Measurements from ENCODE around the gene TRIM68.

TRIM68 gene

GRCh38 chr11:4576880-4577279, 31.2 kb downstream of the TRIM68 start:
- Histone ChIP-seq H3K36me3 (replicated peaks; ENCODE audit: low read depth, low read length) (no peaks in the 10 kb centered on the region), H2AFZ (ENCODE audit: low read depth, low read length) (no peak overlapping the region), H3K4me2 (ENCODE audit: low read length) (no peak overlapping the region), H3K9ac (ENCODE audit: low read length) (no peak overlapping the region), H3K4me3 (ENCODE audit: low read length) (no peak overlapping the region), H3K9me3 (ENCODE audit: insufficient read depth, low read length) (no peaks in the 10 kb centered on the region), H3K27me3 (ENCODE audit: low read depth, low read length) (peaks cover 14% of the 10 kb centered on the region), H4K20me1 (ENCODE audit: insufficient read depth, low read length) (no peaks in the 10 kb centered on the region), H3K27ac (ENCODE audit: low read length) (no peak overlapping the region), H3K79me2 (ENCODE audit: low read length) (no peaks in the 10 kb centered on the region), H3K4me1 (ENCODE audit: low read length) (no peaks in the 10 kb centered on the region)
- no peak for TF ChIP-seq EZH2phosphoT487 (IDR thresholded peaks at IDR 0.05; ENCODE audit: low read depth)
- no peak for TF ChIP-seq CTCF (IDR thresholded peaks at IDR 0.05; ENCODE audit: low read depth, low read length)

DNA sequence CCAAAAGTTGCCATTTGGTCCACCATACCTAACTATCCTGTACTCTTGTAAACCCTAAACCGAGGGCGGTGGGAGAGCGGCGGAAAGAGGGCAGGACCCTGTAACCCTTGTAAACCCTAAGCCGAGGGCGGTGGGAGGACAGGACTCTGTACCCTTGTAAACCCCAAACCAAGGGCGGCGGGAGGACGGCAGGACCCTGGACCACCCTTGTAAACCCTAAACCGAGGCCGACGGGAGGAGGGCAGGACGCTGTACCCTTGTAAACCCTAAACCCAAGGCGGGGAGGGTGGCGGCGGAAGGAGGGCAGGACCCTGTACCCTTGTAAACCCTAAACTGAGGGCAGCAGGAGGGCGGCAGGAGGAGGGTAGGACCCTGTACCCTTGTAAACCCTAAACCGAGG, 39.0 kb downstream of the TRIM68 start:
- H3K4me3 ChIP-seq (ENCODE audit: low read length) = no peak overlapping the region
- H3K36me3 ChIP-seq (replicated peaks; ENCODE audit: low read depth, low read length) = no peaks in the 10 kb centered on the region
- no peaks in the 10 kb centered on the region for H3K9me3 ChIP-seq (ENCODE audit: insufficient read depth, low read length)
- no peak for TF ChIP-seq EZH2phosphoT487 (IDR thresholded peaks at IDR 0.05; ENCODE audit: low read depth)
- no peak for TF ChIP-seq CTCF (IDR thresholded peaks at IDR 0.05; ENCODE audit: low read depth, low read length)
- H3K4me2 ChIP-seq (ENCODE audit: low read length) = no peak overlapping the region
- peaks cover 5% of the 10 kb centered on the region; the same call in 1 of the 2 replicates for H3K27me3 ChIP-seq (ENCODE audit: low read depth, low read length)
- no peaks in the 10 kb centered on the region for H3K79me2 ChIP-seq (ENCODE audit: low read length)
- H3K27ac ChIP-seq (ENCODE audit: low read length) = no peak overlapping the region
- H2AFZ ChIP-seq (ENCODE audit: low read depth, low read length) = no peak overlapping the region
- H4K20me1 ChIP-seq (ENCODE audit: insufficient read depth, low read length) = no peaks in the 10 kb centered on the region
- H3K4me1 ChIP-seq (ENCODE audit: low read length) = no peaks in the 10 kb centered on the region
- no peak overlapping the region for H3K9ac ChIP-seq (ENCODE audit: low read length)

GRCh38 chr11:4565371-4565770, 42.7 kb downstream of the TRIM68 start:
- Histone ChIP-seq H3K4me3 (ENCODE audit: low read length) (no peak overlapping the region), H3K36me3 (replicated peaks; ENCODE audit: low read depth, low read length) (no peaks in the 10 kb centered on the region), H3K4me1 (ENCODE audit: low read length) (no peaks in the 10 kb centered on the region), H3K9me3 (ENCODE audit: insufficient read depth, low read length) (no peaks in the 10 kb centered on the region), H3K4me2 (ENCODE audit: low read length) (no peak overlapping the region), H3K27ac (ENCODE audit: low read length) (no peak overlapping the region), H3K27me3 (ENCODE audit: low read depth, low read length) (peaks cover 5% of the 10 kb centered on the region; the same call in 1 of the 2 replicates), H4K20me1 (ENCODE audit: insufficient read depth, low read length) (no peaks in the 10 kb centered on the region), H2AFZ (ENCODE audit: low read depth, low read length) (no peak overlapping the region), H3K79me2 (ENCODE audit: low read length) (no peaks in the 10 kb centered on the region), H3K9ac (ENCODE audit: low read length) (no peak overlapping the region)
- TF ChIP-seq CTCF (IDR thresholded peaks at IDR 0.05; ENCODE audit: low read depth, low read length) (no peak), EZH2phosphoT487 (IDR thresholded peaks at IDR 0.05; ENCODE audit: low read depth) (no peak)

DNA sequence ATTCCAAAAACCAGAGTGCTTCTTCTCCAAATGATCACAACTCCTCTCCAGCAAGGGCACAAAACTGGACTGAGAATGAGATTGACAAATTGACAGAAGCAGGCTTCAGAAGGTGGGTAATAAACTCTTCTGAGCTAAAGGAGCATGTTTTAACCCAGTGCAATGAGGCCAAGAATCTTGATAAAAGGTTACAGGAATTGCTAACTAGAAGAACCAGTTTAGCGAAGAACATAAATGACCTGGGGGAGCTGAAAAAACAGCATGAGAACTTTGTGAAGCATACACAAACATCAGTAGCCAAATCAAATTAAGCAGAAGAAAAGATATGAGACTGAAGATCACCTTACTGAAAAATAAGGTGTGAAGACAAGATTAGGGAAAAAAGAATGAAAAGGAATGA, 47.6 kb downstream of the TRIM68 start:
- Histone ChIP-seq H3K9me3 (ENCODE audit: insufficient read depth, low read length) (no peaks in the 10 kb centered on the region), H3K36me3 (replicated peaks; ENCODE audit: low read depth, low read length) (no peaks in the 10 kb centered on the region), H2AFZ (ENCODE audit: low read depth, low read length) (no peak overlapping the region), H3K4me2 (ENCODE audit: low read length) (no peak overlapping the region), H3K79me2 (ENCODE audit: low read length) (no peaks in the 10 kb centered on the region), H3K27me3 (ENCODE audit: low read depth, low read length) (no peaks in the 10 kb centered on the region; the same call in 1 of the 2 replicates), H3K9ac (ENCODE audit: low read length) (no peak overlapping the region), H3K27ac (ENCODE audit: low read length) (no peak overlapping the region), H3K4me3 (ENCODE audit: low read length) (no peak overlapping the region), H4K20me1 (ENCODE audit: insufficient read depth, low read length) (no peaks in the 10 kb centered on the region), H3K4me1 (ENCODE audit: low read length) (no peaks in the 10 kb centered on the region)
- TF ChIP-seq EZH2phosphoT487 (IDR thresholded peaks at IDR 0.05; ENCODE audit: low read depth) = no peak
- no peak for TF ChIP-seq CTCF (IDR thresholded peaks at IDR 0.05; ENCODE audit: low read depth, low read length)
